HepG2 (cell line): ENCODE measurements around the gene P2RX3. TPM values are rescaled to one million over a fixed set of nuclear protein-coding genes. Genes with fewer than 3 reads are reported as not detected.
A peak's percentile ranks its signal among the peaks of the same experiment; 100 is the strongest.

Experiments
- ATAC-seq: fragments of 200-7000 bp; cut with Tn5 transposase; 3 replicates; pipeline ENCODE4 v1.9.1; 2020; ENCODE audit warnings: mild to moderate bottlenecking, moderate library complexity
- BruUV-seq: library from RNA; stranded (reverse); fragments of 400-500 nt; replicated peaks from 2 replicates; lab custom pipeline; 2021; lab: Mats Ljungman, UMichigan
- CTCF ChIA-PET: fragments of 300-600 bp; formaldehyde crosslinking; extraction: SDS; loops from one replicate; lab custom pipeline; 2021; ENCODE audit warnings: low total read pairs, inconsistent platforms, low intra/inter-chr PET ratio; lab: Yijun Ruan, JAX
- POLR2A ChIA-PET: fragments of 350-600 bp; sonication (Branson Sonifier 250); formaldehyde crosslinking; loops from one replicate; lab custom pipeline; 2020; ENCODE audit warnings: antibody characterized with exemption, inconsistent platforms; lab: Yijun Ruan, JAX
- DNase-seq: peaks from one replicate; pipeline ENCODE4 v3.0.0-alpha.2; 2015; ENCODE audit warnings: low spot score
- FAIRE-seq: peaks from 3 replicates; lab custom pipeline; 2011; peaks lifted over from hg19 to GRCh38; lab: Jason Lieb, UNC
- H2AFZ ChIP-seq: one replicate; pipeline ENCODE4 v1.6.1; 2011; ENCODE audit warnings: low read length, inconsistent platforms
- H3K27ac ChIP-seq: fragments of 300-600 bp; 3 replicates; pipeline ENCODE4 v1.8.0; 2011; ENCODE audit warnings: mixed run types, mild to moderate bottlenecking, mixed read lengths, low read length, inconsistent platforms; ENCODE audit not compliant: insufficient read depth; ENCODE audit errors: extremely low read length
- H3K27me3 ChIP-seq, 2 experiments: fragments of 200-600 bp in 1 of 2; 2 replicates in 1 of 2; 3 replicates in 1 of 2; pipeline versions ENCODE4 v1.6.0 to v1.8.0; 2011; ENCODE audit warnings: low read length in 2 of 2, mild to moderate bottlenecking in 2 of 2, moderate library complexity in 2 of 2, inconsistent platforms in 1 of 2; ENCODE audit not compliant: insufficient read depth in 2 of 2, control insufficient read depth in 1 of 2
- H3K36me3 ChIP-seq, 2 experiments: fragments of 200-600 bp in 1 of 2; replicated peaks in 1 of 2; 2 replicates in 1 of 2; 3 replicates in 1 of 2; pipeline versions ENCODE4 v1.5.1 to v1.8.0; 2011; ENCODE audit warnings: low read length in 2 of 2, inconsistent platforms in 1 of 2; ENCODE audit not compliant: insufficient read depth in 2 of 2, control insufficient read depth in 1 of 2
- H3K4me1 ChIP-seq: 2 replicates; pipeline ENCODE4 v1.5.1; 2012; ENCODE audit warnings: low read length, inconsistent platforms; ENCODE audit not compliant: insufficient read depth
- H3K4me2 ChIP-seq: 2 replicates; pipeline ENCODE4 v1.6.0; 2011; ENCODE audit warnings: low read depth, low read length, inconsistent platforms
- H3K4me3 ChIP-seq, 3 experiments: fragments of 200-600 bp in 1 of 3; sonication (generic), shearing (Covaris generic) in 1 of 3; replicated peaks in 1 of 3; 2 replicates each; pipeline ENCODE4 v1.5.1; 2011 to 2016; ENCODE audit warnings: low read length in 3 of 3, inconsistent platforms in 2 of 3, low read depth in 2 of 3, mild to moderate bottlenecking in 2 of 3, control low read depth in 1 of 3, mixed read lengths in 1 of 3; ENCODE audit not compliant: insufficient read depth in 1 of 3
- H3K79me2 ChIP-seq: one replicate; pipeline ENCODE4 v1.6.1; 2011; ENCODE audit warnings: low read length, inconsistent platforms; ENCODE audit not compliant: insufficient read depth
- H3K9ac ChIP-seq: 2 replicates; pipeline ENCODE4 v1.6.0; 2011; ENCODE audit warnings: mild to moderate bottlenecking, low read depth, low read length, inconsistent platforms; ENCODE audit not compliant: insufficient read depth
- H3K9me3 ChIP-seq: 2 replicates; pipeline ENCODE4 v1.5.1; 2012; ENCODE audit warnings: mild to moderate bottlenecking, low read length
- H4K20me1 ChIP-seq: 2 replicates; pipeline ENCODE4 v1.6.0; 2011; ENCODE audit warnings: inconsistent platforms, mild to moderate bottlenecking, low read length, moderate library complexity; ENCODE audit not compliant: insufficient read depth
- CENPX ChIP-seq: sonication (generic); formaldehyde crosslinking; IDR thresholded peaks from 2 replicates; pipeline ENCODE4 v1.9.0; 2021; ENCODE audit warnings: mild to moderate bottlenecking, missing genetic modification reagents, moderate library complexity
- CTCF ChIP-seq: sonication (generic); formaldehyde crosslinking; IDR thresholded peaks from 2 replicates; pipeline ENCODE4 v1.5.0; 2020; ENCODE audit warnings: mild to moderate bottlenecking, missing genetic modification reagents, moderate library complexity
- EED ChIP-seq: sonication (generic); formaldehyde crosslinking; IDR thresholded peaks from 2 replicates; pipeline ENCODE4 v1.5.0; 2020; ENCODE audit warnings: mild to moderate bottlenecking, missing genetic modification reagents
- HDAC2 ChIP-seq: sonication (generic); formaldehyde crosslinking; IDR thresholded peaks from 2 replicates; pipeline ENCODE4 v1.4.0; 2020; ENCODE audit warnings: missing genetic modification reagents
- IKZF4 ChIP-seq: sonication (generic); formaldehyde crosslinking; IDR thresholded peaks from 2 replicates; pipeline ENCODE4 v1.5.1; 2020; ENCODE audit warnings: borderline replicate concordance, mild to moderate bottlenecking, low read depth, missing genetic modification reagents; ENCODE audit errors: not compliant biosample characterization
- RBFOX2 ChIP-seq: fragments of 200-400 bp; formaldehyde crosslinking; IDR thresholded peaks from 2 replicates; pipeline ENCODE4 v1.6.1; 2017; ENCODE audit warnings: low read depth, mild to moderate bottlenecking, low read length
- RORA ChIP-seq: sonication (generic); formaldehyde crosslinking; IDR thresholded peaks from 2 replicates; pipeline ENCODE4 v1.5.0; 2020; ENCODE audit warnings: mild to moderate bottlenecking, missing genetic modification reagents, moderate library complexity
- SRSF1 ChIP-seq: fragments of 200-400 bp; formaldehyde crosslinking; optimal IDR thresholded peaks from 2 replicates; pipeline ENCODE3; 2017; ENCODE audit warnings: mild to moderate bottlenecking, low read depth, low read length, moderate library complexity
- ZBTB20 ChIP-seq: sonication (generic); formaldehyde crosslinking; IDR thresholded peaks from 2 replicates; pipeline ENCODE4 v1.8.1; 2023; ENCODE audit warnings: missing genetic modification reagents, low read depth, mild to moderate bottlenecking, borderline replicate concordance
- ZBTB33 ChIP-seq: sonication (generic); formaldehyde crosslinking; IDR thresholded peaks from 2 replicates; pipeline ENCODE4 v1.4.0; 2020; ENCODE audit warnings: missing genetic modification reagents
- ZFY ChIP-seq: sonication (generic); formaldehyde crosslinking; IDR thresholded peaks from 2 replicates; pipeline ENCODE4 v1.4.0; 2020; ENCODE audit warnings: missing genetic modification reagents
- ZMYM3 ChIP-seq: sonication (generic); formaldehyde crosslinking; IDR thresholded peaks from 2 replicates; pipeline ENCODE4 v1.5.1; 2020; ENCODE audit warnings: mild to moderate bottlenecking, missing genetic modification reagents
- ZMYM4 ChIP-seq: sonication (generic); formaldehyde crosslinking; IDR thresholded peaks from 2 replicates; pipeline ENCODE4 v1.8.1; 2023; ENCODE audit warnings: mild to moderate bottlenecking, missing genetic modification reagents
- ZNF10 ChIP-seq: sonication (generic); formaldehyde crosslinking; IDR thresholded peaks from 2 replicates; pipeline ENCODE4 v1.4.0; 2020; ENCODE audit warnings: mild to moderate bottlenecking, low read depth, missing genetic modification reagents, borderline replicate concordance
- ZNF30 ChIP-seq: sonication (generic); formaldehyde crosslinking; IDR thresholded peaks from 2 replicates; pipeline ENCODE4 v1.5.0; 2020; ENCODE audit warnings: mild to moderate bottlenecking, missing genetic modification reagents
- ZNF33B ChIP-seq: sonication (generic); formaldehyde crosslinking; IDR thresholded peaks from 2 replicates; pipeline ENCODE4 v1.5.1; 2020; ENCODE audit warnings: mild to moderate bottlenecking, missing genetic modification reagents
- ZNF580 ChIP-seq: IDR thresholded peaks from 2 replicates; pipeline ENCODE4 v1.6.1; 2016; ENCODE audit warnings: low read depth, borderline replicate concordance
- ZNF614 ChIP-seq: IDR thresholded peaks from 2 replicates; pipeline ENCODE4 v1.6.1; 2018; ENCODE audit warnings: missing biosample characterization, missing genetic modification reagents, inconsistent platforms, borderline replicate concordance
- ZNF619 ChIP-seq: sonication (generic); formaldehyde crosslinking; IDR thresholded peaks from 2 replicates; pipeline ENCODE4 v1.4.0; 2020; ENCODE audit warnings: mild to moderate bottlenecking, missing genetic modification reagents
- ZNF792 ChIP-seq: IDR thresholded peaks from 2 replicates; pipeline ENCODE4 v1.6.1; 2016
- WGBS: methylation state at CpG from one replicate; pipeline ENCODE4 v1.1.6; 2017; ENCODE audit warnings: low lambda C conversion rate; 5-methylcytosine and 5-hydroxymethylcytosine counted together
- in situ Hi-C: cut with HindIII; loops from 2 replicates; pipeline ENCODE4 v1.10.0; 2017; ENCODE audit warnings: low pct_unique_long_range_greater_than_20kb; ENCODE audit not compliant: extremely low pct_ligation_motif_present
- intact Hi-C: fragments of 100-400 bp; cut with micrococcal nuclease; formaldehyde crosslinking; loops from one replicate; pipeline ENCODE4 v1.10.0; 2022; ENCODE audit not compliant: unreplicated experiment
- polyA plus RNA-seq, 8 experiments: library from polyadenylated mRNA; depleted of rRNA in 3 of 8; stranded (reverse) in 7 of 8; unstranded in 1 of 8; fragments of >200 nt; fragmentation: Illumina TruSeq in 4 of 8; extraction: Trizol in 4 of 8; gene quantifications; 2 replicates each; pipeline versions ENCODE4 v1.2.1 to v1.2.3, GENCODE V29; 2011 to 2016; ENCODE audit warnings: low read depth in 4 of 8, missing spikeins in 1 of 8, mixed read lengths in 1 of 8; ENCODE audit not compliant: insufficient read depth in 1 of 8
- total RNA-seq, 5 experiments: library from RNA; depleted of rRNA; stranded (reverse); fragments of >200 nt; fragmentation: Illumina TruSeq; extraction: Trizol; gene quantifications; 2 replicates each; pipeline ENCODE4 v1.2.3, GENCODE V29; 2016; ENCODE audit warnings: low read depth in 1 of 5

P2RX3 gene
- total and polyA plus RNA-seq, 2 of the 13 experiments (the other 11 are each of a cell fraction or from before 2014, with no cell fraction given), result 0.08 TPM; not detected in 1

GRCh38 chr11:57311109-57311936 is 26.8 kb upstream of the P2RX3 start (continued):
- TF ChIP-seq ZNF10 (CRISPR knock-in tag), result no peak
- TF ChIP-seq HDAC2 (CRISPR knock-in tag), result no peak
- TF ChIP-seq SRSF1, result no peak
- TF ChIP-seq ZFY (CRISPR knock-in tag), result no peak
- TF ChIP-seq ZNF792 (CRISPR knock-in tag), result no peak
- no peak for TF ChIP-seq IKZF4 (CRISPR knock-in tag)

- Histone ChIP-seq H3K36me3 (peaks cover 19 to 35% of the 10 kb centered on the region in 2 experiments; a peak in 4 of 5 replicates), H3K4me2 (no peak overlapping the region), H2AFZ (no peak overlapping the region), H3K79me2 (no peaks in the 10 kb centered on the region), H3K27me3 (no peaks in the 10 kb centered on the region), H3K9ac (no peak overlapping the region), H4K20me1 (no peaks in the 10 kb centered on the region), H3K4me3 (no peak overlapping the region), H3K4me1 (peaks cover 58% of the 10 kb centered on the region), H3K9me3 (no peaks in the 10 kb centered on the region), H3K27ac (no peak overlapping the region)
- POLR2A ChIA-PET, result interaction anchor here (0.6 to 3.1 kb wide), 4 partner anchors 8 to 23 kb away, joined by 3 to 38 read pairs (median 18); partner anchors contain the start of genes SSRP1 and TNKS1BP1
- no peak for DNase-seq
- CTCF ChIA-PET, result no interaction called here
- no peak for FAIRE-seq
- in situ Hi-C loops (no loop called here), intact Hi-C loops (no loop called here)
- BruUV-seq, result no TSS peak
- WGBS, result 93% methylated on average over 3 of the region's 10 CpGs
- no peak for ATAC-seq
- TF ChIP-seq RORA (CRISPR knock-in tag) (no peak), ZMYM3 (CRISPR knock-in tag) (no peak), ZMYM4 (CRISPR knock-in tag) (0 out of 2 replicates have a peak, but pooled peaks have one; percentile 2), RBFOX2 (no peak), ZBTB33 (peak; percentile 100), ZNF30 (CRISPR knock-in tag) (no peak), ZNF580 (CRISPR knock-in tag) (no peak), ZNF614 (CRISPR knock-in tag) (no peak), EED (CRISPR knock-in tag) (no peak), CENPX (CRISPR knock-in tag) (no peak), CTCF (peak; percentile 39), ZBTB20 (CRISPR knock-in tag) (no peak), ZNF33B (CRISPR knock-in tag) (no peak), ZNF792 (CRISPR knock-in tag) (no peak), ZNF619 (no peak)
Observed at GRCh38 chr11:57312511-57313021, 25.6 kb upstream of the P2RX3 start.
